ENCODE measurements around the gene HECTD4.

The HECTD4 gene

DNA sequence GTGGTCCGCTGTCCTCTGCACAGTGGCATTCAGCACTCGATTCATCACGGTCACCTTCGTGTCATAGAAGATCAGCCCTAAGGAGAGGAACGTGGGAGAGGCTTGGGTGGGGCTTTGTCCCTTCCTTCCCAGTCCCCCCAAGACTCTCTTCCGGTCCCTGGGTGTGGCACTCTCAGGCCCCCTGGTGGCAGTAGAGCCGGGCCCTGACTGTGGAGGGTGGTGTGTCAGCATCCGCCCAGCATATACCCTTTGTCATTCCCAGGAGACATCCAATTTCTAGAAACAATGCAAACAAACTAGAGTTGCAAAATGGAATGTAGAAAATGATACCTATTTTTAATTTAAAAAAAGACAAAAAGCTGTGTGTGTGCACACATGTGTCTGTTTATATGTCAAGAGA is 211.9 kb downstream of the HECTD4 start:
- TF ChIP-seq CTCF (IDR thresholded peaks at IDR 0.05; ENCODE audit: extremely low read depth, insufficient read depth, missing control alignments) = peak; percentile 63
- DNase-seq (ENCODE audit: low spot score) = no peak
- in situ Hi-C loops (cut with MboI; ENCODE audit: low pct_unique_long_range_greater_than_20kb, low sequenced_read_pairs, unreplicated experiment) = loop anchor here (25.0 kb wide), 1 partner anchor 233 kb away; no protein-coding TSS in a partner anchor

DNA sequence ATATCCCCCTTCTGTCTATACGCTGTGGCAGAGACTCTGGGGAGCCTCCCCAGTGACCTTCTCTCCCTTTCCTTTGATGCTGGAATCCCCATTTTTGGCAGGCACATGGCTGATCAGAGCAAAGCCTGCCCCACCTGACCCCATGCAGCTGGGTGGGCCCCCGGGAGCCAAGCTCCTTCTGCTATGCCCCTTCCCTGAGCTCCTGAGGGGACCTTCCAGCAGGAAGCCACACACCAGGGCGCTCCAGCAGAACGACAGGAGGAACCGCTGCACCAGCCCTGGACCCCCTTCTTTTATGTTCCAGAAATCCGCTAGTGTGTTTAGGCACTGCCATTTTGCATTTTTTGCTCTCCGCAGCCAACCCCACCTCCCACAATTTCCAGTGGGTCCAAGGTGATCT is 212.3 kb downstream of the HECTD4 start:
- in situ Hi-C loops (cut with MboI; ENCODE audit: low pct_unique_long_range_greater_than_20kb, low sequenced_read_pairs, unreplicated experiment) = loop anchor here (25.0 kb wide), 1 partner anchor 233 kb away; no protein-coding TSS in a partner anchor
- TF ChIP-seq CTCF (IDR thresholded peaks at IDR 0.05; ENCODE audit: extremely low read depth, insufficient read depth, missing control alignments) = no peak
- DNase-seq (ENCODE audit: low spot score) = no peak

DNA sequence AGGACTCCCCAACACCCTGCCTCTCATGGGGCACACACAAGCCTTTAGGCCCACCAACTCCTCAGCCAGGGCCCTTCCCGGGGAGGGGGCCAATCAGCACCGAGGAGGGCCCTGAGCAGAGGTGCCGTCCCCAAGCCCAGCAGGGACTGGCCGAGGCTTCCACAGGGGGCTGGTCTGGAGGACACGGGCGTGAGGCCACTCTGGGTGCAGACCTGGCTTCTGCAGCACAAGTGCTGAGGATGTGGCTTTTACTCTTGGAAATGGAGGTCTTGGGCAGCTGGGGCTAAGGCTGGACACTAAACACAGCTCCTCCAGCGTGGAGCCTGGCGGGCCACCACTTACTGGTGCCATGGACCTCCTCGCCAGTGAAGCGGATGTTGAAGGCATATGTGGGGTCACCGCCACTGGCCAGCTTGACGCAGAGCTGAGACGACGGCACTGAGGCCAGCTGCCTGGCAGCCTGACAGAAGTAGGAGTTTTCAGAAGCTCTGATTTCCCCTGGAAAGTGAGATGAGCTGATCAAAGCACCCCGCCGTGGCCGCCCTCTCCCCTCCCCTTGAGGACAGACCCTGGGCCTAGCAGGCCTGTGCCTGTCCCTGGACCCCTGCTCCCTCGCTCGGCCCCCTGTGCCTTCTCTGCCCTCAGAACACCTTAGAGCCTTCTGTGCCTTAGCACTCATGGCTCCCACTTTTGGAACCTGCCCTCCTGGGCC is 212.9 kb downstream of the HECTD4 start:
- no peak for TF ChIP-seq CTCF (IDR thresholded peaks at IDR 0.05; ENCODE audit: extremely low read depth, insufficient read depth, missing control alignments)
- in situ Hi-C loops (cut with MboI; ENCODE audit: low pct_unique_long_range_greater_than_20kb, low sequenced_read_pairs, unreplicated experiment) = loop anchor here (25.0 kb wide), 1 partner anchor 232 kb away; no protein-coding TSS in a partner anchor
- no peak for DNase-seq (ENCODE audit: low spot score)

DNA sequence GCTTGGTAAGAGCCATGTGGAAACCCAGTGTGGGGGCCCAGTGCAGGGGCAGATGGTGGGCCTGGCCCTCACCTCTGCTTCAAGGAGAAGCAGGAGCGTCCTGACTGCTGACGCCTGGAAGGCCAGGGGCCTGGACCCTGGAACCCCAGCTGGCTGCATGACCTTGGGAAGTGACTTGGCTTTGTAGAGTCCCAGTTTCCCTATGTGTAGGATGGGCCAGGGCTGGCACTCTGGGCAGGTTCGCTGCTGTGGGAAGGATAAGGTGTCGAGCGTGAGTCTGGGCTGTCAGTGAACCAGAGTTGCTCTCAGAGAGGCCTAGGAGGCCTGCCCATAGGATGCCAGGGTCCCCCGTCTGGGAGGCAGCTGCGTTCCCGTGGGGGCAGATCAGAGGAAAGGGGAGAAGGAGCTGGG is 213.7 kb downstream of the HECTD4 start:
- in situ Hi-C loops (cut with MboI; ENCODE audit: low pct_unique_long_range_greater_than_20kb, low sequenced_read_pairs, unreplicated experiment) = loop anchor here (25.0 kb wide), 1 partner anchor 231 kb away; no protein-coding TSS in a partner anchor
- DNase-seq (ENCODE audit: low spot score) = no peak
- TF ChIP-seq CTCF (IDR thresholded peaks at IDR 0.05; ENCODE audit: extremely low read depth, insufficient read depth, missing control alignments) = no peak

DNA sequence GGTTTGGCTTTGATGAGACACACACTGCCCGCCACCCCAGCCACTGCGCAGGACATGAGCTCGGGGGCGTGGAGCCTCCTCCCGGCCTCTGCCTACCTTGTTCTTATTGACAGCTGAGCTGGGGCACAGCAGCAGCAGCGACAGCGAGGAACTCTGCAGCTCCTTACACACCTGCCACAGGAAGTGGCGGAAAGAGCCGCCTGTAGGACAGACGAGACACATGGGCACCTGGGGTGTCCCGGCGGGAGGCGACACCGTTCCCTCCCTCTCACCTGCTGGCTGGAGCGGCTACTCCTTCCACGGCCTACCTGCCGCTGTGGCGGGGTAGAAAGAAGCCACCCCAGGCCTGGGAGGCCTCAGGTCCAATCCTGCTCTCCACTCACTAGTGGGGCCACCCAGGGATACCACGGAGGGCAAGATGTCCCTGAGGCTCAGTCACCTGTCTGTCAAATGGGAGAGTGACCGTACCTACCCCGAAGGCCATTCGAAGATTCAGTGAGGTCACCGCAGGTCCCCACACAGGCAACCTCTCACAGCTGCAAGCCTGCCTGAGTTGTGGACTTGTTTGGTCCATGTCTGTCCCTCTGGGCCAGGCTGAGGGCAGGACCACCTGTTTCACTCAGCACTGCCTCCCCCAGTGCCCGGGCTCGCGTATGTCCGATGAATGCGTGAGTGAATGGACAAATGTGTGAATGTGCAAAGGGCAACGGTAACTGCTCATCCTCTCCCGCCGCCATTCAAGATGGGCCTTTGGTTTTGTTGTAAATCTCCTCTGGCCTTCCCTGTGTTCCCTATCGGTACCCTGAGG is 214.3 kb downstream of the HECTD4 start:
- in situ Hi-C loops (cut with MboI; ENCODE audit: low pct_unique_long_range_greater_than_20kb, low sequenced_read_pairs, unreplicated experiment) = loop anchor here (25.0 kb wide), 1 partner anchor 231 kb away; no protein-coding TSS in a partner anchor
- DNase-seq (ENCODE audit: low spot score) = no peak
- no peak for TF ChIP-seq CTCF (IDR thresholded peaks at IDR 0.05; ENCODE audit: extremely low read depth, insufficient read depth, missing control alignments)

DNA sequence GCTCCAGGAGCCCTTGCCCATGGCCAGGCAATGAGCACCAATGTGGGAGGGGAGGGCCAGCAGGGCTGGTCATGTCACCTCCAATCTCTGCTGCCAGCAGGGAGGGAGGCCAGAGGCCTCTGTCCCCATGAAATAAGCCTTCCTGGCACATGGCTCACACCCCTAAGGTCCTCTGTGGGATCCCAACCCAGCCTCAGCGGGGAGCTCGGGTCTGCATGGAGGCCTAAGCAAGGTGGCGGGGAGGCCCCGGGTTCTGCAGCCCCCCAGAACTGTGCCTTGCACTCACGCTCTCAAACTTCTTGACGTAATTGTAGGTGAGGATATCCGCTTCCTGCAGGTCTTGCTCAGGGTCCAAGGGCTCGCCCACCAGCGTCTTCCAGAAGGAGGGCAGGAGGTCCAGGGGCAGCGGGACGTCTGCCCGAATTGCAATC is 215.2 kb downstream of the HECTD4 start:
- no peak for DNase-seq (ENCODE audit: low spot score)
- TF ChIP-seq CTCF (IDR thresholded peaks at IDR 0.05; ENCODE audit: extremely low read depth, insufficient read depth, missing control alignments) = no peak
- in situ Hi-C loops (cut with MboI; ENCODE audit: low pct_unique_long_range_greater_than_20kb, low sequenced_read_pairs, unreplicated experiment) = loop anchor here (25.0 kb wide), 1 partner anchor 230 kb away; no protein-coding TSS in a partner anchor

Measured in GM13977 (cell line).